NCI-H82 treated with DMSO at 0.1 percent for 48 hours (cell line): ENCODE measurements around the gene REEP3.

Source experiments
- DNase-seq: peaks from one replicate; lab custom pipeline; 2025; ENCODE audit not compliant: unreplicated experiment; lab: John Stamatoyannopoulos, UW

REEP3 gene

DNA sequence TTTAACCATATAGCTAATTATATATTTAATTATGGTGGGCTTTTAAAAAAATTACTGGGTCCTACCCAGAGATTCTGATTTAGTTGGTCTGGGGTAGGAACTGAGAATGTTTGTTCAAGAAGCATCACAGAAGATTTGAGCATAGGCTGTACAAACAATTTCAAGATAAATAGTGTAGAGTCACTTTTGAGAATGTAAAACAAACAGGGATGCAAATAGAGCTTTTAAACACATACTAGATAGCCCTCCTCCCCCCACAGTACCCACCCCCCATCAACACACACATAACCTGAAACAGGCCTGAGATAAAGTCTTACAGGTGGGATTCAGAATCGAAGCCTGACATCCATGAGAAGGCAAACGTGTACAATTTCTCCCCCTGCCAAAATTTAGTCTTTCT lies 15.6 kb upstream of the REEP3 start:
- no peak for DNase-seq

DNA sequence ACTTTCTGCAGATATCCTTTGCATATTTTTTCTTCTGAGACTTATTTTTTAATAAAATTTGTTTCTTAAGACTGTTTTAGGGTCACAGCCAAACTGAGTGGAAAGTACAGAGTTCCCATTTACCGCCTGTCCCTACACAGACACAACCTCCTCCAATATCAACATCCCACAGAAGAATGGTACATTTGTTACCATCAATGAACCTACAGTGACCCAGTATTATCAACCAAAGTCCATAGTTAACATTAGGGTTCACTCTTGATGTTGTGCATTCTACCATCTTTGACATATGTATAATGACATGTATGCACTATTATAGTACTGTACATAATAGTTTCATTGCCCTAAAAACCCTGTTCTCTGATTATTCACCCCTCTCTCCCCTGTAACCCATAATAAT lies 14.6 kb upstream of the REEP3 start:
- DNase-seq: no peak

GRCh38 chr10:63515002-63515763 lies 6.0 kb upstream of the REEP3 start:
- no peak for DNase-seq

- no peak for DNase-seq
Measured at GRCh38 chr10:63516207-63516606, 5.0 kb upstream of the REEP3 start.

DNA sequence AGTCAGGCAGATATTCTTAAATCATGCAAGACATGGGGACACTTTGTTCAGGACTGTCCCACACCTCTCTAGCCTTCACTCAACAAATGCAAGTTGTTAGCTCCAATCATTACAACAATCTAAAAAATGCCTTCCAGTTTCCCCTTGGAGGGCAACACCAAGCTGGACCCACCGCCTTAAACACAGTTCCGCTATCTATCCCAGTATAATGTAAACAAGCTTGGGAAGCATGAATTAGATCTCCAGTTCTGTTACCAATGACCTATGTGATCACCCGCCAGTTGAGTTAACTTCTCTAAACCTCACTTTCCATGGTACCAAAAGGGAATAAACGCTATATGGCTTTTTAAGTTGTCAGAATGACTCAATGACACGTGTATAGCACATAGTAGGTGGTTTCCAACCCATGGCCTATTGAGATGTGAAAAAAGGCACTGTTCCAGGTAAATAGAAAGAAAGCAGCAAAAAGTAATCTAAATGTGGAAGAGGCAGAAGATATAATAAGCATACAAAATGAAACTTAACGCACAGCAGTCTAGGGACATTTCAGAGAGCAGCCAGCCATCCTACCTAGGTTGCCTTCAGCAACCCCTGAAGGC lies 2.4 kb upstream of the REEP3 start:
- DNase-seq: no peak

DNA sequence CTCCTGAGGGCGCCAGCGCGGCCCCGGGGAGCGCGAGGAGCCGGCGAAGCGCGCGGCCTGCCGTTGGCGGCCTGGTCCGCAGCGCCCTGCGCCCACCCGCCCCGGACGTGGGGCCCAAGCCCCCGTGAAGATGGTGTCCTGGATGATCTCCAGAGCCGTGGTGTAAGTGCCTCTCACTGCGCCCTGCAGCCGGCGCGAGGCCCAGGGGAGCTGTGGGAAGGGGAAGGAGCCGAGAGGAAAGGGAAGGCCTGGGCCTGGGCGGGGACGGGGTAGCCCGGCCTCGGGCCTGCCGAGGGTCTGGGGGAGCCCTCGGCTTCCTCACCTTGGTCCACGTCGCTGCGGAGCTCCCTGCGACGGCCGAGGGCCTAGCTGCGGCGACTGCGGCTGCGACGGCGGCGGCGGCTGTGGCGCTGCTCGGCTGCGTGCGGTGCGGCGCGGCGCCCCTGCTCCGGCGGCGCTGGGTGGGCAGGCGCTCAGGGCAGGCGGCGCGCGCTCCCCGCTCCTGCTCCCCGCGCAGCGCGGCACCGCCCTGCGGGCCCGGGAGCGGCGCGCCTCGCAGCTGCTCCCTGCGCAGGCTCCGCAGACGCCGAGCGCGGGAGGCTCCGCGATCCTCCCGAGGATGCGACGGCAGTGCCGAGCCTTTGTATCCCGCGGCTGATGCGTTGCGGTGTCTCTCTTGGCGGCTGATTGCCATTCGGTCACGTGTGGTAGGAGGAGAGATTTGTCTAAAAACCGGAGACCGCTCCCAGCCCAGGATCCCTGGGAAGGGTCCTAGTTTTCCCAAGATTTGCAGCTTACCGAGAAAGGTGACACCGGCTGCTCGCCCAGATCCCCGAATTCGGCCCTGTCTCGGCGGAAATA lies 445 bp downstream of the REEP3 start:
- peak; percentile 13 for DNase-seq

DNA sequence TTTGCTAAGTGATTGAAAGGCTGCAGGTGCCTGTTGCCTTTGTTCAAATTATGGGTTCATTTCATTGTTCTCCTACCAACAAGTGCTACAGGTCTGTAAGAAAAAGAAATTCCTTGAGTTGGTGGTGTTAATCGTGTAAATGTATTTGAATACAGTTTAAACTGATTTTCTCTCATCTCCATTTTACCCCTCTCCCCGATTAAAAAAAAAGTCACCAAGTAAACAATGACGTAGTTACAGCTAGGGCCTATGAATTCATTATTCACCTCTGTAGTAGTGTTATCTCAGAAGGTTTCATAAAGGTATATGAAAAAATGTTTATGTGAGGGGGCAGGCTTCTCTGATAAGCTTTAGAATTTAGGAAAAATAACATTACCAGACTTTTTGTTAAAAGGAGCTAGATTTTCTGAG lies 1.1 kb downstream of the REEP3 start:
- DNase-seq: no peak

DNA sequence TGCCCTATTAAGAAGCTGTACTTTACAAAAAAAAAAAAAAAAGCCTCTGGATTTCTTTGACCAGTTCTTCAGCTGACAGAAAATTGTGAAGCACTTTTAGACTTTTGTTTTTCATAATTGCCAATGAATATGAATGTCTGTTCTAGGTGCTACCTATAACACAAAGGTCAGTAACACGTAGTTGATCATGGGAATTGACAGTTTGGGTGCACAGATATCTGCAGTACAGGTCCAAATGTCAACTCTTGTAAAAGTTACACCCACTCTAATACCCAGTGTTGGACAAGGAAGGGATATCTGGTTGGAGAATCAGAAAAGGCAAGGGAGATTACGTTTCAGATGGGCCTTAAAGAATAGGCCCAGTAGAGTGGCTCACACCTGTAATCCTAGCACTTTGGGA lies 1.8 kb downstream of the REEP3 start:
- no peak for DNase-seq

GRCh38 chr10:63525021-63525420 lies 3.8 kb downstream of the REEP3 start:
- no peak for DNase-seq

GRCh38 chr10:63527401-63527800 lies 6.2 kb downstream of the REEP3 start:
- DNase-seq: no peak

DNA sequence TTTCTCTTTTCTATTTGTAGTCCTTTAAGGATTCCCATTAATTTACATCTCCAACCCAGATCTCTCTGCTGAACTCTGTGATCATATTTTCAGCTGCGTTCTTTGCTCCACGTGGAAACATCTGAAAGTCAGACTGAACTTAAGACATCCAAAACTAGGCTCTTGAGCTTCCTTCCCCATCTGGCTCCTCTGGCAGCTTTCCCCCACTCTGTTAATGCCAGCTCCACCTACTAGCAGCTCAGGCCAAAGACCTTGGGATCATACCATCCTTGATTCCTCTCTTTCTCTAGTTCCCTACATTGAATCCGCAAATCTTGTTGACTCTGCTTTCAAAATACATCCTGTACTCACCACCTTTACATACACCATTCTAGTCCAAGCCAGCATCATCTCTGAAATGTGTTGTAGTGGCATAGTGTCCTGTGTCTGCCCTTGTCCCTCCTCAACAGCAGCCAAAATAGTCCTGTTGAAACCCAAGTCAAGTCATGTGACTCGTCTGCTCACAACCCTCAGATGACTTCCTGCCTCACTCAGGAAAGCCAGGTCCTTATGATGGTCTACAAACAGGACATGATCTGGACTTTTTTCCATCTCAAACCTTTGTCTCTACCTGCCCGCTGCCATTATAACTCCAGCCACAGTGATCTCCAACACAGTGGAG lies 7.0 kb downstream of the REEP3 start:
- no peak for DNase-seq

GRCh38 chr10:63530409-63530808 lies 9.2 kb downstream of the REEP3 start:
- no peak for DNase-seq

DNA sequence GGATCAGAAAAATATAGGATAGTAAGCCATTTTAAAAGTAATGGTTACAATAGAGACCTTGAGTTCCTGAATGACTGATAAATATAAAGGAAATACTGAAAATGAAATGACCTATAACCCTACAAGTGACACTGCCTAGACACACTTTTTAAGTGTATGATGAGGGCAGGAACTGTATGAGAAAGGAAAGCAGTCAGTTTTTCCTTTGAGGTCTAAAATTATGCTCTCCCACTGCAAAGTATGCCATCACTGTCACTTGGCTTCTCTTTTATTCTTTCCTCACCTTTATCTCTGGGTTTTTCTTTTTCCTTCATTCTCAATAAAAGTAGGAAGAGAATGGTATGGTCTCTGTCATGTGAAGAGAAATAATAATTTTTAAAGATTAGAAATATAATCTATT lies 13.5 kb downstream of the REEP3 start:
- no peak for DNase-seq

DNA sequence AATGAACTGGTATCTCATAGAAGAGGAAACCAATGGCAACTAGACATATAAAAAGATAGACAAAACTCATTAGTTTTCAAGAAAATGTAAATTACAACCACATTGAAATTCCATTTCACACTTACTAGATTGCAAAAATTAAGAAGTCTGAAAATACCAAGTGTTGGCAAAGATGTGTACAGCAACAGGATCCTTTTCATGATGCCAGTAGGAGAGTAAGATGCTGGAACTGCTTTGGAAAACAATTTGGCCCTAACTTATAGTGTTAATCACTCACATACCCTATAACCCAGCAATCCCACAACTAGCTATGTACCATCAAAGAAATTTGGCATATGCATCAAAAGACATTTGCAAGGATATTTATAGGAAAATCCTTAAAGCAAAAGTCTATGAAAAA lies 15.5 kb downstream of the REEP3 start:
- DNase-seq: no peak

DNA sequence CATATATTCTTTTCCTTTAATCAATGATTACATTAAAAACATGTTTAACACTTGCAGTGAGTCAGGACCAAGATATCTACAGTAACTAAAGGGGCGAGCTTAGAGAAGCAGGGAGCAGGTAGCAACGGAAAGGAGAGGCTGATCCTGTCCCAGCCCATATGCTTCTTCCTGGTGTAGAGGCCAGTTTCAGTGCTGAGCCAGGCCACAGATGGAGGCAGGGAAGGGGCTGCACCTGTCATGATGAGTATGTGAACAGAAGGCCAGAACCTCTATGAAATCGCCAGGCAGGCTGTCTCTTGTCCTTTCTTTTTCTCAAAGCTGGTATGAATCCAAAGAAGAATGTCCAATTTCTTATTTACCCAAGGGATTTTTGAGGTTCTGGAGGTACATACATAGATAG lies 16.3 kb downstream of the REEP3 start:
- DNase-seq: peak; percentile 56

GRCh38 chr10:63539377-63539776 lies 18.2 kb downstream of the REEP3 start:
- no peak for DNase-seq

DNA sequence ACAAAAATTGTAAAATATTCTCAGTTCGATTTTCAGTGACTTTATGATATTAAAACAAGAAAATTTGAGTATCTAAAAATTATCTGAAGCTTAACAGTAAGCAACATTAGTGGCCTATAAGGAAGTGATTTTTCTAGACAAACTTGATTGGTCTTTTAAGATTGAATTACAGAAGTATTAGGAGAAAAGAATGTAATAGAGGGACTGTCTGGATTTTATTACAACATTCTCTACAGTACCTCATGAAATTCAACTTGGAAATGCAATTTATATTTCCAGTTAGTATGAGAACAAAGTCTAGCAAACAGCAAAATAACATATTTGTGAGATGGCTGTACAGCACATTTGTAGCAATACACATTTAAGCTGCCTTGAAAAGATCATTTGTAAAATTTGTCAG lies 18.8 kb downstream of the REEP3 start:
- no peak for DNase-seq

GRCh38 chr10:63542835-63543575 lies 21.8 kb downstream of the REEP3 start:
- DNase-seq: no peak

DNA sequence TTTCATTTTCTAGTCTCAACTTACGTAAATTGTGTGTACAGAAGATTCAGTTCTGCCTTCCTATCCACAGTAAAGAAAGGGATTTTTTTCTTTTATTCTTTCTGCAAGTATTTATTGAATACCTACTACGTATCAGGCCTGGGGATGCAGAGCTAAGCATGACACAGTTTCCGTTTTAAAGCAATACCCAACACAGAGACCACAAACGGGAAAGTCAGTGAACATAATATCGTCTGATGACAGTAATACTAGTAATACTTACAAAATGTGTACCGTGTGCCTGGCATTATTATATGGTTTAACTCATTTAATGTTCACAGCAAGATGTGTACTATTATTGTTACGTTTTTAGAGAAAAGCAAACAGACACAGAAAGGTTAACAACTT lies 22.4 kb downstream of the REEP3 start:
- no peak for DNase-seq

DNA sequence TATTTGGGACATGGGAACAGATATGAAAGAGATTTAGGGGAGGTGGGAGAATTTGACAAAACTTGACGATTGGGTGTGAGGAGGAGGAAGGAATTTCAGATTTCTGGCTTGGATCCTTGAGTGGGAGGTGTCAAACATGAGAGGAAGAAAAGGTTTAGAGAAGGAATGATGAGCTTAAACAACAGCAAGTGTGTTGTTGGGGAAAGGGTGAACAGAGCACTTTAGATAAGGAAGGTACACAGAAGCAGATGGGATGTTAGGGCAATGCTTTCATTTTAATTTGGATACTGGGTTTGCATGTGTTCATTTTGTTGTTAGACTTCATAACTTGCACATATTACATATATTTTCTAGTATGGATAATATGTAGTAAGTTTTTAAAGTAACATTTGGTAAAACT lies 23.2 kb downstream of the REEP3 start:
- no peak for DNase-seq
